Ishikawa (cell line): ENCODE results near the gene CHCHD6.

Source experiments
- CEBPB ChIP-seq: IDR thresholded peaks from 2 replicates; pipeline ENCODE4 v1.6.1; 2012
- FOXM1 ChIP-seq: IDR thresholded peaks from 2 replicates; pipeline ENCODE4 v1.6.1; 2012; ENCODE audit warnings: low read depth, borderline replicate concordance

DNA sequence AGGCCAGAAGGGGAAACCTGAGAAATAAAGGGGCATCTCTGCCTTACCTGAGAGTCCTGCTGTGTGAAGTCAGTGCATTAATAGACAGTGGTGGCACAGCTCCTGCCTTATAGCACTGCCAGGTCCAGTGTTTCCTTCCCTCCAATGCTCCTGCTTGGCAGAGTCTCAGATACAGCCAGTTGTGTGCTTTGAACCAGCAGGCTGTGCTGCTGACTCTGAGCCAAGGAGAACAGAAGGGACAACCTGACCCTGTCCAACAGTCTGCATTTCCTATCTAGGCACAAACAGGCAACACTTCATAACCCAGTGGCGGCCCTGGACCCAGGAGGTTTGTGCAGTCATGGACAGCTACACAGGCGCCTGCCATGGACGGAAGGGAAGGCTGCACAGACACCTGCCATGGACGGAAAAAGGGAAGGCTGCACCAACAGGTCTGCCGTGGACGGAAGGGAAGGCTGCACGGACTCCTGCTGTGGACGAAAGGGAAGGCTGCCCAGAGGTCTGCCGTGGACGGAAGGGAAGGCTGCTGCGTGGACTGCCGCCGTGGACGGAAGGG is 245.0 kb downstream of the CHCHD6 start:
- TF ChIP-seq CEBPB (no peak), FOXM1 (no peak)
